Measurements from ENCODE around the gene NR1I3.
"Not testable (repeated sequence)": the region's sequence is repeated elsewhere in the genome, so short reads cannot be mapped to it uniquely, and the experiment has no call there.

The NR1I3 gene

DNA sequence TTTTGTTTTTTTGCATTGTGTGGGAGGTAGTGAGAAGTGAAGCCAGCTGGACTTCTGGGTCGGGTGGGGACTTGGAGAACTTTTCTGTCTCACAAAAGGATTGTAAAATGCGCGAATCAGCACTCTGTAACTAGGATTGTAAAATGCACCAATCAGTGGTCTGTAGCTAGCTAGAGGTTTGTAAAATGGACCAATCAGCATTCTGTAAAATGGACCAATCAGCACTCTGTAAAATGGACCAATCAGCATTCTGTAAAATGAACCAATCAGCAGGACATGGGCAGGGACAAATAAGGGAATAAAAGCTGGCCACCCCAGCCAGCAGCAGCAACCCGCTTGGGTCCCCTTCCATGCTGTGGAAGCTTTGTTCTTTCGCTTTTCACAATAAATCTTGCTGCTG, 12.1 kb upstream of the NR1I3 start:
- not testable (repeated sequence) for DNase-seq (ENCODE audit: low read depth)

DNA sequence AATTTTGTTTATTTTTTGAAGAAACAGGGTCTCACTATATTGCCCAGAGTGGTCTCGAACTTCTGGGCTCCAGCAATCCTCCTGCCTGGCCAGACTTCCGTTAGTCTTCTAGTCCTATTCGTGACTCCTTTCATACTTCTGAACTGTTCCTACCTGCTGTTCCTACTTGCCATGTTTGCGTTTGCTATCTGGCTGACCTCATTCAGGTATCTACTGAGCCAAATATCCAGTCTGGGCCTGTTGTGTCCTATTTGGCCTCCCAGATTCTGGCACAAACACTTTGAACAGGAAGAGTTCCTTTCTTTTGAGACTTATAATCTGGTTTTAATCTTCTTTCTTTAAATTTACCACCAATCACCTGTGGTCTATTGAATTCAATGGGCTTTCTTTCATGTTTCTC, 6.9 kb upstream of the NR1I3 start:
- no peak for DNase-seq (ENCODE audit: low read depth)

DNA sequence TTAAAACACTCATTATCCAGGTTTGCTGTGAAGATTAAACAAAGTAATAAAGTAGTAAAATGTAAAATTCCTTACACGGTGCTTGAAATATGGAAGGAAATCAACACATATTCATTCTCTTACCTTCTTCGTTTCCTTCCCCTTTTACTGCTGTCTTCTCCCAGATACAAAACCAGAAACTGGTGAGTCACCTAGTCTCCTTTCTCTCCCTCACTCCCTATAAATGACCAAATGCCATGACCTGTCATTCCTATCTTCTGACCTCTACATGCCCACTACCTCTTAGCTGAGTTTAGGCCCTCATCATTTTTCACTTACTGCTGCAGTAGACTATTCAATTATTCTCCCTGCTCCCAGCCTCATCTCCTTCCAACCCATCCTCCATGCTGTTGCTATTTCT, 4.3 kb upstream of the NR1I3 start:
- no peak for DNase-seq (ENCODE audit: low read depth)

DNA sequence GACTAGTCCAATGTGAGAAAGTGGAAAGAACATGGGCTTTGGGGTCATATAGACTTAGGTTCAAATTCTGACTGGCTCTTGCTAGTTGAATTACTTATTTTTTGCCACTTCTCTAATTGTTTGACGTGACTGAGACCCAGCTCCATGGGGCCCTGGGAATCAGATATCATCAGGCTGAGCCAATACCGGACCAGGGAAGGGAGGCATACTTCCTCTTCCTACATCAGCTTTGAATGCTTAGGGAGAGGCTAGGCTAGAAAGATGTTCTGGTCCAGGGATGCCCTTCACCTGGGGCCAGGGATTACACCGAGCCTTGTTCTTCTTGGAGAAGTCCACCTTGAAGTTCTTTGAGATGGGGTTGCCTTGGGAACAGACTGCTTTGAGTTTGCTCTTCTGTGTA, 3.7 kb upstream of the NR1I3 start:
- no peak for DNase-seq (ENCODE audit: low read depth)

DNA sequence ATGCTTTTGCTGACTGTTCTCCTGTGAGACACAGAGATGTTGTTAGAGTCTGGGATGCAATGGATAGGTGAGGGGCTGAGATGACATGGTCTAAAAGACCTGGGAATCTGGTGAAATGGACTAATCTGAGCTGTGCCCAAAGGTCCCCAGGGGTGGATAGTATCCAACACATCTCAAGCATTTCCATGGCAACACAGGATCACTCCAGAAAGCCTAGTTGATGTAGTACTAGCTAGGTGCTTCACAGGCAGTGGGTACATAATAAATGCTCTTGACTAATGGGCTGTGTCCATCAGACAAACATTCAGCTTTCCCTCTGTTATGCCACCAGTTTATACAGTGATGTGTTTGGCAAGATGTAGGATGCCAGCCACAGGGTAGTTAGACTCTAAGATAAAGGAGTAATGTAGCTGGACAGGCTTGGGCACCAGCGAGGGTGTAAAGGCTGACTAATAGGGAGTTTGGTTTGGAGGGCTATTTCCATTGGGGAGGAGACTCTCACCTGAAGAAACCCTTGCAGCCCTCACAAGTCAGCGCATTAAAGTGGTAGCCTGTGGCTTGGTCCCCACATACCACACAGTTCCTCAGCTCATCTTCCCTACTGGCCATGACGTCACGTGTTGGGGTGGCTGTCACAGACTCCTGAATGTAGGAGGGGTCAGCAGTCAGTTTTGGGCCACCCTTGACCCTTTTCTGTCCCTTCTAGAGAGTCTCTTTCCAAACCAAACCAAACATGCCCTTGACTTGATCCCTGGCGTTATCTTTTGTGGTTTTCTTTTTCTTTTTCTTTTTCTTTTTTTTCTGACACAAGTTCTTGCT, 1.8 kb downstream of the NR1I3 start:
- no peak for DNase-seq (ENCODE audit: low read depth)

DNA sequence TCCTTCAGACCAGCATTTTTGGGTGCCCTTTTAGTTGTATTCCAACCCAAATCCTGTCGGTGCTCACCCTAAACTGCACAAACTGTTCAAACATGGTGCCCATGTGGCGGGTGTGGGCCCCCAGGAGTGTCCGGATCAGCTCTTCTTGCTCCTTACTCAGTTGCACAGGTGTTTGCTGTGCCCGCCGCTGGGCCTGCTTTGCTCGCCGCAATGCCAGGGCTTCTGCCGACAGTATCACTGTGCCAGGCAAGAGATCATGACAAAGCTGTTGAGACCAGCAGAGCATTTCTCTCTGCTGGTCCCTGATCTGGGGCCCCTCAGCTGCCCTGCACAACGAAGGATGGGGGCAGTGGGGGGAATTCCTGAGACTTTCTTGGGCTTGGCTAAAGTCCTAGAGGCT, 4.9 kb downstream of the NR1I3 start:
- DNase-seq (ENCODE audit: low read depth) = no peak

DNA sequence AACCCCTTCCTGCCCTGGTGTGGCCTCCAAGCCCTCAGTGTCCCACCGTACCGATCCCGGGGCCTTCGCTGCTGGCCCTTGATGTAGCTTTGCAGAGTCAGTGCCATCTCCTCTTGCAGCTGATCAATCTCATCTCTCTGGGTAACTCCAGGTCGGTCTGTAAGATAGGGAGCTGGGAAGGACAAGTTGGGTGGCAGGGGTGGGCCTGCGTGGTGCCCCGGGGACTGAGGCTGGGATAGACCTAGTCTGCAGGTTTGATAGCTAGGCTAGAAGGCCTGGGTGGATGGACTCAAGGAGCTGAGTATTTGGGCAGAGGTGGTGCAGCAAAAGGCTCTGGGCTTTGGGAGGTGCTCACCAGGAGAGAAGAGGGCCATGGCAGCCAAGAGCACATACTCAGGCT, 7.2 kb downstream of the NR1I3 start:
- no peak for DNase-seq (ENCODE audit: low read depth)

DNA sequence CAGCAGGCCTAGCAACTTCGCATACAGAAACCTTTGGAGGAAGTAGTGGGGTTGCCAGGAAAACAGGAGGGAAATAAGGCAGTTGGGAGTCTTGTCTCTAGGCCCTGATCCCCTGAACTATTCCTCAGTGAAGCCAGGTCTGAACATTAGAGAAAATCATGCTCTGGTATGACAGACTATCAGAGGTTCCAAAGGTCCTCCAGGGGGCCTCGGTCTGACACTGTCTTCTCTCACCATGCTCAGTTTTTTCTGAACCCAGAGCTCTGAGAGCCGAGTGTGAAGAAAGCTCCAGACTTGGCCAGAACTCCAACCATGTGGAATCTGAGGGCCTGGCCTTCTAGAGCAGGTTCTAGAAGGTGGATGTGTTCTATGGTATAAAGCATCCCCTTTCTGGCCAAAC, 8.1 kb downstream of the NR1I3 start:
- no peak for DNase-seq (ENCODE audit: low read depth)

DNA sequence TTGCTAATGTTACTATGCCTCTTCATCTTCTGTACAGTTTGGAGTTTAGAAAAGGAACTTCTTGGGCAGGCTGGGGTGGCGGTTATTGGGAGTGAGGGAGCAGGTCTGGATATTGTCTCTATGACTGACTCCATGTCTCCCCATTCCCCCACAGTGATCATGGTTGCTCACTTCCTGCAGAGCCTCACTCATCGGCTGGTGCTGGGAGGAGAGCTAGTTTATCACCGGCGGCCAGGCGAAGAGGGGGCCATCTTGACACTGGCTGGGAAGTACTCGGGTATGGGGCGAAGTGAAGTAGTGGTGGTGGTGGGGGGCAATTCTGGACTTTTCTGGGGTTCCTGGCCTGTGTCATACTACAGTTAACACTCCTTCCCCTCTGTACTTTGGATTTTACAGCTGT, 10.0 kb downstream of the NR1I3 start:
- DNase-seq (ENCODE audit: low read depth) = no peak

DNA sequence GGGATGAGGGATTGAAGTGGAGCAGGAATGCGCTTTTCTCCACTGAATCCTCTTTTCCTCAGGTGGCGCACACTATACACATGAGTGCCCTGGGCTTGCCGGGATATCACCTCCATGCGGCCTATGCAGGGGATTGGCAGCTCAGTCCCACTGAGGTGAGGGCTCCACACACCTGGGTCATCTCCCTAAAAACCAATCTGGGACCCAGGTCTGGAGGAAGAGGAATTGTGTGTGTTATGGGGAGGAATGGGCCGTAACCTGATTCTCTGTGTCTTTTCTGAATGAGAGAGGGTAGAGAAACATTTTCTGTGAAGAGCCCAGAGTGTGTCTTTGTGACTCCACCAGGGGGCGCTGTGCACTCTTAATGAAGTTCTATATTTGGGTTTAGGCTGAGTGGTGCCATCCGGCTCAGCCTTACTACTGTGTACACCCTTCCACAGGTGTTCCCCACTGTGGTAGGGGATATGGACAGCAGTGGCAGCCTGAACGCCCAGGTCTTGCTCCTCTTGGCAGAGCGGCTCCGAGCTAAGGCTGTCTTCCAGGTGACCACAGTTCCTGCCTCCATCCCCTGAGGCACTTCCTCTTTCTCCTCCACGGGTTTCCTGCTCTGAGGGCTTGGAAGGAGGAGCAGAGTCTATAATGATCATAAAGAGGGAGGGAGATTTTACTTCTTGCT, 10.7 kb downstream of the NR1I3 start:
- DNase-seq (ENCODE audit: low read depth) = peak; percentile 87

DNA sequence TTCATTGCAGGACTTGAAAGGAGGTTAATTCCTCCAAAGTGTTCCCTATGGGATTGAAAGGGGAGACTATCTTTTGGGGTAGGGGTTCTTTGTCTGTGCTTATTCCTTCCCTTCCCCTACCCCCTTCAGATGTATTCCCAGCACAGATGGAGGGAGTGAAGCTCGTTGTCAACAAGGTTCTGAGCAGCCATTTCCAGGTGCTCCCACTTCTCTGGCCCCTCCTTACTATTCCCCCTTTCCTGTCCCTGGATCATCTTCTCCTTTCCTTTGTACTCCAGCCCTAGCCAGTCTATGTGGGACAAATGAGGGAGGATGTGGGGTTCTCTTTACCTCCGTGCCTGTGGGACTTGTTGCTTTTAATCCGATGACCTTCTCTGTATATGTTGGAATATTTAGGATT, 11.2 kb downstream of the NR1I3 start:
- DNase-seq (ENCODE audit: low read depth) = no peak

DNA sequence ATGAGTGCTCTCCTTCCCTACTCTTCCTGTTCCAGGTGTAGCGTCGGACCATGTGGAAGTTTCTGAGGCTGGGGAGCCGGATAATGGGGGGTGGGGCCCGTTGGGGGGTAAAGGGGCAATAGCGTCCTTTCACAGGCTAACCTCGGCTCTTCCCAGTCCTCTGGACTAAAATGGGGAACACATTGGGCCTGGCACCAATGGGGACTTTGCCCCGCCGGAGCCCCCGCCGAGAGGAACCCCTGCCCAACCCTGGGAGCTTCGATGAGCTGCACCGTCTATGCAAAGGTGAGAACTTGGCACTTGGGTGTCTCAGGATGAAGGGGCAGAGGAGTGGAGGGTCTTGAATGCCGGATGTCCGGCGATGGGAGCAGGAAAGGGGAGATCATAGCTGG, 11.7 kb downstream of the NR1I3 start:
- no peak for DNase-seq (ENCODE audit: low read depth)

DNA sequence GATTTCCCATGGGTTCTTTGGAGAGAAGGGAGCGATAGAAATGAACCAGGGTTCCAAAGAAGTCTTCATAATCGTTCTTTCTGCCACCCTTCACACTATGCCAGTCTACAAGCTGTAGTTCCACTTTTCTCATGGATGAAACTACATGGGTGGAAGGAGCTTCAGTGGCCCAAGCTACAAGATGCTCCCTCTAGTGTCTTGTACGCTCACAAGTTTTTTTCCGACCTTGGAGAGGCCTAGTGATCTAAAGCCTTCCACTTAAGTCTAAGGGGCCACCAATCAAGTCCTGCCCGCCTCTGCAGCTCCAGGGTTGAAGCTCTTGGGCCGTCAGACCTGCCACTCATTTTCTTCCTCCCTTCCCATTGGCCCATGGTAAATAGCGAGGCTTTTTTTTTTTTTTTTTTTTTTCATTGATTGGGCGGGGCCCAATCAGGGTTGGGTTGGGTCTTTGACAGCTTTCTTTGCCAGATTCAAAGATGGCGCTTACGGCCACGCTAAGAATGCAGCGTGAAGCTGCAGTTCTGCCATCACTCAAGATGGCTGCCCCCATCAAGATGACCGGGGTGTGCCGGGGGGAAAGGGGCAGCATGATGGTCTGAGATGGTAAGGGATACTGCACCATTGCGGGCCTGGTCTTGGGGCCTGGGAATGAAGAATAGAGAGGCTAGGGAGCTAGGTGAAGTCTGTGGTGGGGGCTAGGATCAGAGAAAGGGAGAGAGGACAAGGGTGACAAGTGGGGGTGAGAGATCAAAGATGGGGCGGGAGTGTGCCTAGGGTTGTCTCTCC, 12.3 kb downstream of the NR1I3 start, which contains the start of gene TOMM40L:
TSS of gene TOMM40L (plus strand) at position 527 of the 786 bp plus-strand sequence. CDS start 430 bp downstream, outside the sequence.
- peak; percentile 71 for DNase-seq (ENCODE audit: low read depth)

DNA sequence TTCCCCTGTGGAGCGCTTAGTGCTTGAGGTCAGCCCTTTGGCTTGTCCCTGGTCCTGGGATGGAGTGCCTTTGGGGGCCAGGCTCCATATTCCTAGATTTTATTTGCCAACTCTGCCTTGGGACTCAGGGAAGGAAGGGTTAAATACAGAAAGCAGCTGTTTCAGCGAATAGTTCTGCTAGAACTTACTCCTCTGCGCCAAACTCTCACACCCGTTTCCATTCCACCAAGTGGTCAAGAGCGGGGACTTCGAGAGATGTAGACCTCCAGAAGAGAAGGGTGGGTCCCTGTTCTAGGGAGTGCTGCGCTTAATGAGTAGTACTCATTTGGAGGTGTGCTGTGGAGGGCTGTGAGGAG, 12.8 kb downstream of the NR1I3 start:
- DNase-seq (ENCODE audit: low read depth) = no peak

DNA sequence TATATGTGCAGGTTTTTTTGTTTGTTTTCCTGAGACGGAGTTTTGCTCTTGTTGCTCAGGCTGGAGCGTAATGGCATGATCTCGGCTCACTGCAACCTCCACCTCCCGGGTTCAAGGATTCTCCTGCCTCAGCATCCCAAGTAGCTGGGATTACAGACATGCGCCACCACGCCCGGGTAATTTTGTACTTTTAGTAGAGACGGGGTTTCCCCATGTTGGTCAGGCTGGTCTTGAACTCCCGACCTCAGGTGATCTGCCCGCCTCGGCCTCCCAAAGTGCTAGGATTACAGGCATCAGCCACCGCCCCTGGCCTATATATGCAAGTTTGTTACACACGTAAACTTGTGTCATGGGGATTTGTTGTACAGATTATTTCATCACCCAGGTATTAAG, 13.3 kb downstream of the NR1I3 start:
- not testable (repeated sequence) for DNase-seq (ENCODE audit: low read depth)

DNA sequence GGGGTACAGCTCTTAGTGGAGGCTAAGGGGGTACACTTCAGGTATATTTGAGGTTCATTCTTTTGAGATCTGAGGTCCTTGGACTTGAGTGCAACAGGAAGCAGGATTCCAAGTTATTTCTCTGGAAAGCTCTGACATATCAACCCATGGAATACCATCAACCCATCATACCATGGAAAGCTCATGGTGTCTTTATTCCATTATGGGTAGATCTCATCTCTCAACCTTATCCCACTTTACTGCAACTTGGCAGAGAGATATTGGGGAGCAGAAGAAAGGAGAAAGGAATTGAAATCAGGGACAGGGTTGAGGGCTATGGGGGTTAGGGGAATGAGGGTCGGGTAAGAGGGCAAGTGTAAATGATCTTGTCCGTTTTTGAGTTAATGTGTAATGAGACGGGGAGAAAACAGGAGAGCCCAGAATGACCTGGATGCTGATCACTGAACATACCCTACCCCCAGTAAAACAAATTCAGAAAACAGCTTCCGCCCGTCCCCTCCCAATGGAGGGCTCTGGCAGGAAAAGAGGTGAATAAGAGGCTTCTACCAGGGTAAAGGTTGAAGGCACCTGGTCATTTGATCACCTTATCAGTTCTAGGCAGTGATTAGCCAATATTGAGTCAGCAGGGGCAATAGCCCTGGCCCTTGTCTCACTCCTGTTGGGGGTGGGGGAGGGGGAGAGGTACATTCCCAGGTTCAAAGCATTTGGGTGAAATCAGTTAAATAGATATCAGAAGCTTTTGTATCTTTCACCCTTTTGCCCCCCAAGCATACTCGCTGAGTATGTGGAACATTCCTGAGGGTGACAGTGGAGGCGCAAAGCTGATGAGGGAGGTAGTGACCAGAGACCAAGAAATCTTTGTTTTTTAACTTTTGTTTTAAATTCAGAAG, 14.0 kb downstream of the NR1I3 start:
- no peak for DNase-seq (ENCODE audit: low read depth)

DNA sequence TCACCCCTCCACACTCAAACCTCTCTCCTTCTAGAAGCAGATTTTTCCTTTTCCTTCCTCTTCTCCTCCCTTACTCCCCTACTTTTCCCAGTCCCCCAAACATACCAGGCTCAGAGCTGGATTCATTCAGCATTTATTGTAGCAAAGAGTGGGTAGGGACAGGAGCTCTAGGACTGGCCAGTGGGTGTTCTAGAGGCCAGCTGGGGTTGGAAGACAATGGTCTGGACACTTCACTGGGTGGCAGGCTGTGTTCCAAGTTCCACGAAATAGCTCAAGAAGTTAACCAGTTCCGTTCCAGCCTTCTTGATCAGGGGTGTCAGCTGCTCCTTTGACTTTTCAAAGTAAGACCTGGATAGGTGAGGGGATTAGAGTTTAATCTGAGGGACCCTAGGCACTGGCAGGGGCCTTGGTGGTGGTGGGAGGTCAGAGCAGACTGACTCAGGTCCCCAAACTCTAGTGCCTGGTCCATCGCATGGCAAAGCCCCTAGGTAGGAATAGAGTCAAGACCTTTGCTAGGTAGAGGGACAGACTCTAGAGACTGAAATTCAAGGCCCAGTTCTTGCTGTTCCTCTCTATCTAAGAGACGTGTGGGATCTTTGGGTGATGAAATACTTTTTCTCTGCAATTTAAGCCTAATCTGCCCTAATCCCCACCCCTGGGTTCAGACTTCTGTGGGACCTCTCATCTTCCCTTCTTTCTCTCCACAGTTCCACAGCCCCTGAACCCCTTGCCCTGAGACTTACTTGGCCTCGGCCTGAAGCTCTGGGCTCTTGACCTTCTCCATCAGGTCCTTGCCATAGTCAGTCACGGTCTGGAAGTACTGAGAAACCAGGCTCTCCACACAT, 15.6 kb downstream of the NR1I3 start:
- no peak for DNase-seq (ENCODE audit: low read depth)

DNA sequence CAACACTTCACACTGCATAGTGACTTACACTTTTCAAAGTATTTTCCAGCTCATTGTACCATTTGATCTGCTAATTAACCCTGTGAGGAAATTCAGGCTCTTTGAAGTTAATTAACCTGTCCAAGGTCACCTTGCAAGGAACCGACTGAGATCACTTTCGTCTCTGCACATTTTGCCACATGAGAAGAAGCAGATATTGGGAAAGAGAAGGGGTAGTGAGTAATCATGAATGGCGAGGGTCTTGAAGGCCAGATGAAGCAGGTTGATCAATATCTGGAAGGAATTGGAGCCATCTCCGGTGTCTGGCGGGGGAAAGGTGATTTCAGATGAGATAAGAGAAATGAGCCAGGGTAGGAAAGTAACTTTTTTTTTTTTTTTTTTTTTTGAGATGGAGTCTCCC, 18.0 kb downstream of the NR1I3 start:
- DNase-seq (ENCODE audit: low read depth) = no peak

DNA sequence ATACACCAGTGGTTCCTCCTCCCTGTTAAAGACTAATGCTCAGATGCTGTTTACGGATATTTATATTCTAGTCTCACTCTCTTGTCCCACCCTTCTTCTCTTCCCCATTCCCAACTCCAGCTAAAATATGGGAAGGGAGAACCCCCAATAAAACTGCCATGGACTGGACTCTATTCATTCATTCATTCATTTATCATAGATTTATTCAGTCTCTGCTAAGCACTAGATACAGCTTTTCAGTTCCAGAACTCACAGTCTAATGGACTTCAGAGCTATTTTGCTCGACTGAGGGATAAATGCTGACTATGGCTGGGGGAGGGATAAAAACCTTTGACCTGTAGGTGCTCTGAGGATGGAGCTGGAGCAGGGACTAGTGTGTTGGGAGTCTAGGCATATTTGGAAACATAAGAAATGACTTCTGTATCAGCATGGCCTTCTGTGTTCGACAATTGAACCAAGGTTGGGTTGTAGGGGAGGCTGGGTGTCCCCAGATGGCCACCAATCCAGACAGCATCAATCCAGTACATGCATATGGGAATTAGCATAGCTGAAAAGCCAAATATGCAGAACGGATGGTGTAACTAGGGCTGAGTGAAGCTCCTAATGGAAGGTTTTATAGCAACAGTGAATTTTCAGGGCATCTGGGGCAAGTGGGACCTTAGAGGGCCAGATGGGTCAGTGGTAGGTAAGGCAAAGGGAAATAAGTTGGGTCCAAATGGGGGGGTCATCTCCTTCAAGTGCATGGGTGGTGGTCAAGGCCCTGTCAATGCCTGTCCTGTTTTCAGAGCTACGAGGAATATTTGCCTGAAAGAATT, 18.7 kb downstream of the NR1I3 start:
- no peak for DNase-seq (ENCODE audit: low read depth)

Measured in stimulated activated CD8-positive, alpha-beta memory T cell treated with anti-CD3 and anti-CD28 coated beads, Interleukin-15, amount 100 ng/mL, for 1 hour (primary cell).